ENCODE results near the gene GPR4. TPM values are rescaled to one million over a fixed set of nuclear protein-coding genes. Genes with fewer than 3 reads are reported as not detected.

GPR4 gene
- total and polyA plus RNA-seq, 2 of the 8 experiments (the other 6 are each of a cell fraction or from before 2014, with no cell fraction given): 0.19 to 0.39 TPM

- H3K4ac ChIP-seq (replicated peaks; ENCODE audit: insufficient read length, low read depth, low read length): no peak overlapping the region
- H3K9ac ChIP-seq (replicated peaks in 1 of 4; ENCODE audit: extremely low read depth in 1 of 4, low read depth in 3 of 4, low read length in 3 of 4): no peak overlapping the region
- H3K4me3 ChIP-seq (ENCODE audit: extremely low read depth in 1 of 4, insufficient read depth in 2 of 4, low read depth in 3 of 4, low read length in 4 of 4): no peak overlapping the region
- no peak overlapping the region for H3K14ac ChIP-seq (ENCODE audit: insufficient read length)
- H3K79me1 ChIP-seq (ENCODE audit: low read depth, low read length): peaks cover 2% of the 10 kb centered on the region; the same call in 1 of the 2 replicates
- H3K23ac ChIP-seq (ENCODE audit: insufficient read length): no peak overlapping the region
- H2AK5ac ChIP-seq (ENCODE audit: low read depth, low read length): no peak overlapping the region
- no peaks in the 10 kb centered on the region for H3K9me3 ChIP-seq (ENCODE audit: insufficient read depth in 2 of 2, low read depth in 1 of 2, low read length in 1 of 2)
- 83% methylated on average over 2 of the region's 2 CpGs; no CpG with 5 or more reads in 1 of the 2 experiments for WGBS, 2 experiments (ENCODE audit: extremely low coverage in 1 of 2, insufficient coverage in 1 of 2, insufficient read length in 1 of 2, insufficient replicate concordance in 2 of 2, low coverage in 1 of 2, low lambda C conversion rate in 2 of 2, missing lambda C conversion rate in 1 of 2)
- ChIA-PET POLR2A (ENCODE audit: partially characterized antibody) (no interaction called here), CTCF (ENCODE audit: partially characterized antibody) (interaction anchor here (0.7 to 8.1 kb wide), 6 partner anchors 9 to 179 kb away, joined by 3 to 79 read pairs (median 12); no protein-coding TSS in a partner anchor)
- H2BK15ac ChIP-seq (ENCODE audit: low read length): no peak overlapping the region
- H3K27ac ChIP-seq (ENCODE audit: low read depth, low read length): no peak overlapping the region
- H3K23me2 ChIP-seq (ENCODE audit: low read depth, low read length): no peaks in the 10 kb centered on the region
- no peak overlapping the region for H2BK20ac ChIP-seq (ENCODE audit: low read length)
- H3K79me2 ChIP-seq (ENCODE audit: control insufficient read depth in 1 of 2, insufficient read depth in 2 of 2, low read length in 2 of 2): no peaks in the 10 kb centered on the region
- FAIRE-seq (no peak), DNase-seq (ENCODE audit: low read depth in 1 of 2, low spot score in 2 of 2) (no peak)
- H4K5ac ChIP-seq (ENCODE audit: insufficient read length, low read depth, low read length): no peak overlapping the region
- no peak overlapping the region for H2BK120ac ChIP-seq (replicated peaks; ENCODE audit: low read depth, low read length)
- no peaks in the 10 kb centered on the region for H3K27me3 ChIP-seq (replicated peaks in 1 of 4; ENCODE audit: control insufficient read depth in 3 of 4, extremely low read depth in 1 of 4, insufficient read depth in 3 of 4, low read length in 3 of 4)
- H4K8ac ChIP-seq (ENCODE audit: extremely low read depth, insufficient read depth, low read length): no peak overlapping the region
- H2AFZ ChIP-seq (ENCODE audit: low read length): no peak overlapping the region
- no peak overlapping the region for H4K91ac ChIP-seq (replicated peaks; ENCODE audit: insufficient read length, low read length)
- H4K20me1 ChIP-seq (replicated peaks in 1 of 2; ENCODE audit: control insufficient read depth in 1 of 2, insufficient read depth in 2 of 2, low read length in 2 of 2): peaks cover 0 to 5% of the 10 kb centered on the region in 2 experiments
- H3K4me2 ChIP-seq (ENCODE audit: insufficient read depth in 1 of 2, low read depth in 2 of 2, low read length in 2 of 2): no peak overlapping the region
- no peak overlapping the region for H3K56ac ChIP-seq (replicated peaks; ENCODE audit: insufficient read length, low read depth, low read length)
- no peak overlapping the region for H3K18ac ChIP-seq (ENCODE audit: extremely low read depth, low read length)
- peaks cover 4 to 5% (median 4%) of the 10 kb centered on the region in 4 experiments for H3K4me1 ChIP-seq (replicated peaks in 1 of 4; ENCODE audit: control insufficient read depth in 3 of 4, insufficient read depth in 4 of 4, low read length in 3 of 4)
- no peaks in the 10 kb centered on the region for H3K36me3 ChIP-seq (ENCODE audit: control insufficient read depth in 2 of 4, insufficient read depth in 4 of 4, low read length in 3 of 4)
- no peak overlapping the region for H2BK12ac ChIP-seq (ENCODE audit: low read depth, low read length)
- no peak overlapping the region for H2BK5ac ChIP-seq (ENCODE audit: low read depth, low read length)
- TF ChIP-seq CEBPB (IDR thresholded peaks at IDR 0.05; ENCODE audit: low read depth, low read length) (no peak), ATF3 (IDR thresholded peaks at IDR 0.05; ENCODE audit: insufficient read depth, low read depth, low read length) (no peak), RXRA (IDR thresholded peaks at IDR 0.05; ENCODE audit: insufficient read depth, low read depth, low read length) (no peak), TEAD4 (IDR thresholded peaks at IDR 0.05; ENCODE audit: low read depth, low read length) (no peak), SAP30 (IDR thresholded peaks at IDR 0.05; ENCODE audit: insufficient read depth, insufficient replicate concordance, low read length) (no peak), SP1 (IDR thresholded peaks at IDR 0.05; ENCODE audit: low read depth, low read length) (no peak), PHF8 (conservative IDR thresholded peaks at IDR 0.05; ENCODE audit: low read depth, low read length) (no peak), RNF2 (IDR thresholded peaks at IDR 0.05; ENCODE audit: borderline replicate concordance, low read depth, low read length, missing control alignments, poor library complexity, severe bottlenecking) (no peak), CTBP2 (IDR thresholded peaks at IDR 0.05; ENCODE audit: borderline replicate concordance, insufficient read depth, insufficient read length, low read length) (no peak), CTCF (IDR thresholded peaks at IDR 0.05; ENCODE audit: control extremely low read depth in 1 of 3, insufficient read depth in 1 of 3, low read depth in 1 of 3, low read length in 3 of 3) (no peak)
Measured at GRCh38 chr19:45567609-45568008, 34.4 kb downstream of the GPR4 start.
